A673 (cell line): ENCODE measurements around the gene SPIB. TPM values are rescaled to one million over a fixed set of nuclear protein-coding genes. Genes with fewer than 3 reads are reported as not detected.

Experiments used
- BruUV-seq: library from RNA; stranded (reverse); fragments of 400-500 nt; replicated peaks from 2 replicates; lab custom pipeline; 2021; lab: Mats Ljungman, UMichigan
- CTCF ChIA-PET: fragments of 300-600 bp; sonication (Branson Sonifier 250); formaldehyde crosslinking; loops from one replicate; lab custom pipeline; 2022; ENCODE audit warnings: antibody characterized with exemption; lab: Charles Lee
- POLR2A ChIA-PET: fragments of 300-600 bp; sonication (Branson Sonifier 250); formaldehyde crosslinking; loops from one replicate; lab custom pipeline; 2022; ENCODE audit warnings: antibody characterized with exemption; ENCODE audit not compliant: low non-redundant PET; lab: Charles Lee
- DNase-seq: peaks from one replicate; pipeline ENCODE4 v3.0.0-alpha.2; 2015; ENCODE audit warnings: low spot score
- H3K27ac ChIP-seq: fragments of 200-600 bp; sonication (generic); 2 replicates; pipeline ENCODE4 v1.5.1; 2016; ENCODE audit warnings: mixed run types, low read depth, mild to moderate bottlenecking, mixed read lengths, antibody characterized with exemption, low read length; ENCODE audit not compliant: poor library complexity, severe bottlenecking
- H3K27me3 ChIP-seq: fragments of 200-600 bp; sonication (generic); replicated peaks from 2 replicates; pipeline ENCODE4 v1.6.1; 2017; ENCODE audit warnings: mixed run types, low read depth, mild to moderate bottlenecking, mixed read lengths, antibody characterized with exemption, low read length; ENCODE audit not compliant: insufficient read depth, poor library complexity
- H3K36me3 ChIP-seq: fragments of 200-600 bp; sonication (generic); 2 replicates; pipeline ENCODE4 v1.6.1; 2016; ENCODE audit warnings: mixed run types, mild to moderate bottlenecking, mixed read lengths, antibody characterized with exemption, low read length; ENCODE audit not compliant: insufficient read depth, poor library complexity, severe bottlenecking
- H3K4me1 ChIP-seq: fragments of 200-600 bp; sonication (generic); 2 replicates; pipeline ENCODE4 v1.6.1; 2017; ENCODE audit warnings: mixed run types, mild to moderate bottlenecking, mixed read lengths, antibody characterized with exemption, low read length; ENCODE audit not compliant: insufficient read depth, poor library complexity, severe bottlenecking
- H3K4me3 ChIP-seq: fragments of 200-600 bp; sonication (generic); 2 replicates; pipeline ENCODE4 v1.5.1; 2016; ENCODE audit warnings: low read depth, mixed run types, mild to moderate bottlenecking, mixed read lengths, low read length; ENCODE audit not compliant: poor library complexity, severe bottlenecking
- H3K9me3 ChIP-seq: fragments of 200-600 bp; sonication (generic); 2 replicates; pipeline ENCODE4 v1.6.1; 2016; ENCODE audit warnings: mixed run types, low read depth, mild to moderate bottlenecking, mixed read lengths, antibody characterized with exemption, low read length; ENCODE audit not compliant: poor library complexity, severe bottlenecking
- CTCF ChIP-seq: fragments of 300-800, 200-600 bp; sonication (generic); conservative IDR thresholded peaks from 2 replicates; pipeline ENCODE4 v1.5.1; 2017; ENCODE audit warnings: low read depth, mild to moderate bottlenecking, antibody characterized with exemption, low read length, moderate library complexity, mixed read lengths
- EZH2 ChIP-seq: fragments of 200-600 bp; sonication (generic); IDR thresholded peaks from 2 replicates; pipeline ENCODE4 v1.6.1; 2017; ENCODE audit warnings: borderline replicate concordance, low read depth, mild to moderate bottlenecking, mixed read lengths, antibody characterized with exemption, low read length; ENCODE audit not compliant: poor library complexity, severe bottlenecking
- intact Hi-C: fragments of 100-400 bp; cut with micrococcal nuclease; formaldehyde crosslinking; loops from one replicate; pipeline ENCODE4 v1.10.0; 2022; ENCODE audit not compliant: unreplicated experiment
- total RNA-seq: library from RNA; stranded (reverse); gene quantifications from 2 replicates; pipeline ENCODE4 v1.2.3, GENCODE V29; 2021

SPIB gene
- total RNA-seq, 1 experiment from 2014 or later, result 0.75 TPM

GRCh38 chr19:50455992-50456391 is 37.3 kb downstream of the SPIB start:
- ChIA-PET CTCF (no interaction called here), POLR2A (no interaction called here)
- Histone ChIP-seq H3K27ac (no peak overlapping the region), H3K27me3 (peaks cover 4% of the 10 kb centered on the region), H3K9me3 (no peaks in the 10 kb centered on the region), H3K4me1 (peaks cover 5% of the 10 kb centered on the region), H3K36me3 (no peaks in the 10 kb centered on the region), H3K4me3 (no peak overlapping the region)
- BruUV-seq, result no TSS peak
- TF ChIP-seq EZH2 (no peak), CTCF (no peak)
- intact Hi-C loops, result no loop called here
- DNase-seq, result no peak

- TF ChIP-seq CTCF (no peak), EZH2 (no peak)
- POLR2A ChIA-PET, result no interaction called here
- no peak for DNase-seq
- Histone ChIP-seq H3K27me3 (peaks cover 4% of the 10 kb centered on the region), H3K9me3 (no peaks in the 10 kb centered on the region), H3K27ac (no peak overlapping the region), H3K36me3 (no peaks in the 10 kb centered on the region), H3K4me3 (no peak overlapping the region), H3K4me1 (peaks cover 5% of the 10 kb centered on the region)
- CTCF ChIA-PET, result interaction anchor here (0.7 kb wide), 1 partner anchor 1321 kb away, joined by 16 read pairs; no protein-coding TSS in a partner anchor
- no TSS peak for BruUV-seq
- intact Hi-C loops, result no loop called here
These were observed 38.6 kb downstream of the SPIB start for GRCh38 chr19:50457300-50457699.

- ChIA-PET POLR2A (no interaction called here), CTCF (interaction anchor here (1.2 kb wide), 1 partner anchor 101 kb away, joined by 3 read pairs; no protein-coding TSS in a partner anchor)
- peaks cover 4% of the 10 kb centered on the region for H3K27me3 ChIP-seq
- BruUV-seq, result no TSS peak
- H3K9me3 ChIP-seq, result no peaks in the 10 kb centered on the region
- H3K4me1 ChIP-seq, result peaks cover 5% of the 10 kb centered on the region
- H3K36me3 ChIP-seq, result no peaks in the 10 kb centered on the region
- H3K4me3 ChIP-seq, result no peak overlapping the region
- DNase-seq, result peak; percentile 40
- intact Hi-C loops, result no loop called here
- no peak overlapping the region for H3K27ac ChIP-seq
- TF ChIP-seq EZH2 (no peak), CTCF (no peak)
These were observed 39.8 kb downstream of the SPIB start for GRCh38 chr19:50458396-50459066.
